ENCODE measurements around the gene TMTC1. TPM values are rescaled to one million over a fixed set of nuclear protein-coding genes. Genes with fewer than 3 reads are reported as not detected.

TMTC1 gene
- total RNA-seq, 1 experiment from 2014 or later, result 109 TPM

DNA sequence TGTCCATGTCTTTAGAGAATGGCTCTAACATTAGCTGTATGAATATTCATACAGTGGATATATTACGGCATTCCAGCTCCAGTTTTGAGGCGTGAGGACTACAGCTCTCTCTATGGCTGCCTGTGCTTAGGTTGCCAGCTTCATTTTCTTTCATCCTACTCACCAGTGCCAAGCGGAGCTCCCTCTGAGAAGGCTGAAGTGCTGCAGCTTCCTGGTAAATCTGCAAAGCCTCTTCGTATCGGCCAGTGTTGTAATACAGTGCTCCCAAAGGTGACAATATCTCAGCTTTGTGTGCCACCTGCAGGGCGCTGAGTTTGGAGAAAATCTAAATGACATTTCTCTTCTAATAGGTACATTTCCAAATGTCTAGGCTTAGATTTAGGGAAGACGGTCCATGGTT is 266.5 kb downstream of the TMTC1 start:
- TF ChIP-seq, protein P1, sequence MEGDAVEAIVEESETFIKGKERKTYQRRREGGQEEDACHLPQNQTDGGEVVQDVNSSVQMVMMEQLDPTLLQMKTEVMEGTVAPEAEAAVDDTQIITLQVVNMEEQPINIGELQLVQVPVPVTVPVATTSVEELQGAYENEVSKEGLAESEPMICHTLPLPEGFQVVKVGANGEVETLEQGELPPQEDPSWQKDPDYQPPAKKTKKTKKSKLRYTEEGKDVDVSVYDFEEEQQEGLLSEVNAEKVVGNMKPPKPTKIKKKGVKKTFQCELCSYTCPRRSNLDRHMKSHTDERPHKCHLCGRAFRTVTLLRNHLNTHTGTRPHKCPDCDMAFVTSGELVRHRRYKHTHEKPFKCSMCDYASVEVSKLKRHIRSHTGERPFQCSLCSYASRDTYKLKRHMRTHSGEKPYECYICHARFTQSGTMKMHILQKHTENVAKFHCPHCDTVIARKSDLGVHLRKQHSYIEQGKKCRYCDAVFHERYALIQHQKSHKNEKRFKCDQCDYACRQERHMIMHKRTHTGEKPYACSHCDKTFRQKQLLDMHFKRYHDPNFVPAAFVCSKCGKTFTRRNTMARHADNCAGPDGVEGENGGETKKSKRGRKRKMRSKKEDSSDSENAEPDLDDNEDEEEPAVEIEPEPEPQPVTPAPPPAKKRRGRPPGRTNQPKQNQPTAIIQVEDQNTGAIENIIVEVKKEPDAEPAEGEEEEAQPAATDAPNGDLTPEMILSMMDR (IDR thresholded peaks at IDR 0.05; ENCODE audit: unreplicated experiment), result no peak
- DNase-seq (ENCODE audit: unreplicated experiment), result no peak
- Mint-ChIP-seq H3K36me3 (ENCODE audit: insufficient read depth, unreplicated experiment) (peaks cover 95% of the 10 kb centered on the region), H3K4me1 (ENCODE audit: insufficient read depth, unreplicated experiment) (peaks cover 14% of the 10 kb centered on the region), H3K27me3 (ENCODE audit: insufficient read depth, unreplicated experiment) (no peaks in the 10 kb centered on the region), H3K4me3 (ENCODE audit: unreplicated experiment) (no peak overlapping the region), H3K9me3 (ENCODE audit: unreplicated experiment) (no peaks in the 10 kb centered on the region), H3K27ac (ENCODE audit: low read depth, unreplicated experiment) (peak overlapping the region; percentile 19)
- ChIA-PET CTCF (no interaction called here), POLR2A (interaction anchor here (0.7 kb wide), 1 partner anchor 10 kb away, joined by 4 read pairs; no protein-coding TSS in a partner anchor)
- BruUV-seq (replicated peaks), result no TSS peak
- intact Hi-C loops (cut with micrococcal nuclease), result loop anchor here (5.0 to 10.0 kb wide), 5 partner anchors 210 to 1288 kb away; no protein-coding TSS in a partner anchor

DNA sequence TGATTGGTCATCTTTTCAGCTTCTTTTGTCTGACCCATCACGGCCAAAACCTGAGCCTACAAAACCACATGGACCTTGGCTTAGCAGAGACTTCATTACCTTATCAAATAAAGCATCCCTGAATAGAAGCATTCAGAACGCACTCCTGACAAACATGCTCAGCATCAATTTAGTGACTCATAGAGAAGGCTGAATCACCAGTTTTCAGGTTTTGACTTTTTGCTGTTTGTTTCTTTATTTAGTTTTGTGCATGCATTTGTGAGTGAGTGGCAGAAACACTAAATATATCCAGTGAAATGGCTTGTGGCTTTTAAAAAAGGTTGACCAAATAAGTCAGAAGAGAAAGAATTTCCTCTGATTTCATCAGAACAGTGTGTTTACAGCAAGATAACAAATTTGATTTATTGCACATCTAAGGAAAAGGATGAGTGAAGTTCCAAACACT is 267.3 kb downstream of the TMTC1 start:
- Mint-ChIP-seq H3K36me3 (ENCODE audit: insufficient read depth, unreplicated experiment) (peaks cover 98% of the 10 kb centered on the region), H3K27me3 (ENCODE audit: insufficient read depth, unreplicated experiment) (no peaks in the 10 kb centered on the region)
- CTCF ChIA-PET, result no interaction called here

DNA sequence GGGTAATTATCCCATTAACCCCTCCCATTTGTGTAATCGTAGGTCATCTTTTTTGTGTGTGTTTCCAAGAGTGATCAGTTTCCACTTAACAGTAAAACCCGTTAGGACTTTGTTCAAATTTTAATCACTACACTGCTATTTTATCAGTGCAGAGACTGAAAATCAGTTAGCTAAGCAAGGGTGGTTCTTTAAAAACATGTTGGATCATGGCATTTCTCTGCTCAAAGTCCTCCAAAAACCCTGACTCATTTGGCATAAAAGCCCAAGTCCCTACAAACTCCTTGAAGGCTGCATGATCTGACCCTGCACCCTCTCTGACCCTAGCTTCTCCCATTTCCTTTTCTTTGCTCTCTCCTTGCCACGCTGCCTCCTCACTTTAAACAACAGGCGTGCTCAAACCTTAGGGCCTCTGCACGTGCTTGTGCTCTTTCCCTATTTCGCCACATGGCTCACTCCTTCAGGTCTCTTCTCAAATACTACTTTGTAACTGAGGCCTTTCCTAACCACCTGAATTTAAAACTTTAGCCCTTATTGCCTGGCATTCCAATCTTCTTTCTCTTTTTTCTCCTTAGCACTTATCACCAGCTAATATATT is 273.1 kb downstream of the TMTC1 start:
- Mint-ChIP-seq H3K27ac (ENCODE audit: low read depth, unreplicated experiment) (no peak overlapping the region), H3K27me3 (ENCODE audit: insufficient read depth, unreplicated experiment) (no peaks in the 10 kb centered on the region), H3K9me3 (ENCODE audit: unreplicated experiment) (no peaks in the 10 kb centered on the region), H3K4me1 (ENCODE audit: insufficient read depth, unreplicated experiment) (peaks cover 9% of the 10 kb centered on the region), H3K36me3 (ENCODE audit: insufficient read depth, unreplicated experiment) (peaks cover 87% of the 10 kb centered on the region), H3K4me3 (ENCODE audit: unreplicated experiment) (no peak overlapping the region)
- TF ChIP-seq, protein P1 (IDR thresholded peaks at IDR 0.05; ENCODE audit: unreplicated experiment), result no peak
- intact Hi-C loops (cut with micrococcal nuclease), result loop anchor here (10.0 kb wide), 2 partner anchors 1004 to 1294 kb away; no protein-coding TSS in a partner anchor
- POLR2A ChIA-PET, result no interaction called here
- CTCF ChIA-PET, result no interaction called here
- no peak for DNase-seq (ENCODE audit: unreplicated experiment)
- BruUV-seq (replicated peaks), result no TSS peak

More for the DNA sequence above, 267.3 kb downstream of the TMTC1 start:
- POLR2A ChIA-PET, result interaction anchor here (0.5 kb wide), 1 partner anchor 39 kb away, joined by 3 read pairs; no protein-coding TSS in a partner anchor
- intact Hi-C loops (cut with micrococcal nuclease), result loop anchor here (5.0 to 10.0 kb wide), 5 partner anchors 209 to 1288 kb away; no protein-coding TSS in a partner anchor
- no peak for DNase-seq (ENCODE audit: unreplicated experiment)
- no peak overlapping the region for H3K27ac Mint-ChIP-seq (ENCODE audit: low read depth, unreplicated experiment)
- no peaks in the 10 kb centered on the region for H3K9me3 Mint-ChIP-seq (ENCODE audit: unreplicated experiment)
- TF ChIP-seq, protein P1 (IDR thresholded peaks at IDR 0.05; ENCODE audit: unreplicated experiment), result no peak
- no peak overlapping the region for H3K4me3 Mint-ChIP-seq (ENCODE audit: unreplicated experiment)
- BruUV-seq (replicated peaks), result no TSS peak
- H3K4me1 Mint-ChIP-seq (ENCODE audit: insufficient read depth, unreplicated experiment), result peaks cover 14% of the 10 kb centered on the region

DNA sequence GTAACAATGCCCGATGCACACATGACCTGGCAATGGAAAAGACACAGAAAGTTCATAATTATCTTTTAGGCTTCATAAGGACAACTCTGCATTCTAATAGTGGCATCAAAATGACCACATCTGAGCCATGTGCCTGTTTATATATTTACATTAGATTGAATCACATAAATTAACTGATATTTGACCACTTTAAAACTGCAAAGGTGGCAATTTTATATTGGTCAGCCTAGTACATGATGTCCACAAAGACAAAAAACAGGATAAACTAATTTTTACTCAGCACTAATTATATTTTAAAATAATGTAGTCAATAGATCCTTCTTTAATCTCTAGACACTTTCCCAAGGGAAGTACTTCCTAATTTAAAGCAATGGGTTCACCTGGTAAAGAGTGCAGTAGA is 274.2 kb downstream of the TMTC1 start:
- BruUV-seq (replicated peaks), result no TSS peak
- POLR2A ChIA-PET, result no interaction called here
- no peak for DNase-seq (ENCODE audit: unreplicated experiment)
- TF ChIP-seq, protein P1 (IDR thresholded peaks at IDR 0.05; ENCODE audit: unreplicated experiment), result no peak
- intact Hi-C loops (cut with micrococcal nuclease), result loop anchor here (10.0 kb wide), 1 partner anchor 1155 kb away; no protein-coding TSS in a partner anchor
- Mint-ChIP-seq H3K27me3 (ENCODE audit: insufficient read depth, unreplicated experiment) (no peaks in the 10 kb centered on the region), H3K4me3 (ENCODE audit: unreplicated experiment) (no peak overlapping the region), H3K27ac (ENCODE audit: low read depth, unreplicated experiment) (no peak overlapping the region), H3K9me3 (ENCODE audit: unreplicated experiment) (no peaks in the 10 kb centered on the region), H3K36me3 (ENCODE audit: insufficient read depth, unreplicated experiment) (peaks cover 84% of the 10 kb centered on the region), H3K4me1 (ENCODE audit: insufficient read depth, unreplicated experiment) (peaks cover 5% of the 10 kb centered on the region)
- CTCF ChIA-PET, result interaction anchor here (0.9 kb wide), 1 partner anchor 11 kb away, joined by 3 read pairs; no protein-coding TSS in a partner anchor

Data from MCF 10A (cell line).